ENCODE measurements around the gene CFAP97D1.
"Not testable (repeated sequence)": the region's sequence is repeated elsewhere in the genome, so short reads cannot be mapped to it uniquely, and the experiment has no call there.

Gene CFAP97D1

GRCh38 chr17:43788540-43788939, 8.3 kb downstream of the CFAP97D1 start:
- H3K4me3 ChIP-seq (ENCODE audit: low read depth in 1 of 2, low read length in 1 of 2): no peak overlapping the region
- no peaks in the 10 kb centered on the region for H3K36me3 ChIP-seq
- no peaks in the 10 kb centered on the region for H3K9me3 ChIP-seq
- no peak overlapping the region for H3K27ac ChIP-seq
- H3K27me3 ChIP-seq: peaks cover 5% of the 10 kb centered on the region
- TF ChIP-seq CTCF (IDR thresholded peaks at IDR 0.05): no peak
- no peaks in the 10 kb centered on the region for H3K4me1 ChIP-seq (ENCODE audit: control insufficient read depth in 1 of 2, insufficient read depth in 1 of 2, low read depth in 1 of 2, low read length in 1 of 2)

GRCh38 chr17:43789482-43789881, 9.2 kb downstream of the CFAP97D1 start:
- H3K4me1 ChIP-seq (ENCODE audit: control insufficient read depth in 1 of 2, insufficient read depth in 1 of 2, low read depth in 1 of 2, low read length in 1 of 2): no peaks in the 10 kb centered on the region
- no peaks in the 10 kb centered on the region for H3K27me3 ChIP-seq
- H3K36me3 ChIP-seq: no peaks in the 10 kb centered on the region
- no peak overlapping the region for H3K4me3 ChIP-seq (ENCODE audit: low read depth in 1 of 2, low read length in 1 of 2)
- no peak for TF ChIP-seq CTCF (IDR thresholded peaks at IDR 0.05)
- H3K27ac ChIP-seq: no peak overlapping the region
- no peaks in the 10 kb centered on the region for H3K9me3 ChIP-seq

- H3K36me3 ChIP-seq: no peaks in the 10 kb centered on the region
- no peak overlapping the region for H3K27ac ChIP-seq
- no peak for TF ChIP-seq CTCF (IDR thresholded peaks at IDR 0.05)
- no peaks in the 10 kb centered on the region for H3K4me1 ChIP-seq (ENCODE audit: control insufficient read depth in 1 of 2, insufficient read depth in 1 of 2, low read depth in 1 of 2, low read length in 1 of 2)
- no peaks in the 10 kb centered on the region for H3K9me3 ChIP-seq
- H3K4me3 ChIP-seq (ENCODE audit: low read depth in 1 of 2, low read length in 1 of 2): no peak overlapping the region
- no peaks in the 10 kb centered on the region for H3K27me3 ChIP-seq
These were observed 10.2 kb downstream of the CFAP97D1 start for GRCh38 chr17:43790311-43790940.

- TF ChIP-seq CTCF (IDR thresholded peaks at IDR 0.05): no peak
- no peak overlapping the region for H3K4me3 ChIP-seq (ENCODE audit: low read depth in 1 of 2, low read length in 1 of 2)
- H3K27me3 ChIP-seq: no peaks in the 10 kb centered on the region
- no peak overlapping the region for H3K27ac ChIP-seq
- no peaks in the 10 kb centered on the region for H3K36me3 ChIP-seq
- no peaks in the 10 kb centered on the region for H3K9me3 ChIP-seq
- no peaks in the 10 kb centered on the region for H3K4me1 ChIP-seq (ENCODE audit: control insufficient read depth in 1 of 2, insufficient read depth in 1 of 2, low read depth in 1 of 2, low read length in 1 of 2)
These were observed 11.4 kb downstream of the CFAP97D1 start for GRCh38 chr17:43791589-43791988.

- not testable (repeated sequence) for H3K27ac ChIP-seq; H3K9me3 ChIP-seq; H3K4me1 ChIP-seq (ENCODE audit: control insufficient read depth in 1 of 2, insufficient read depth in 1 of 2, low read depth in 1 of 2, low read length in 1 of 2); H3K36me3 ChIP-seq; H3K4me3 ChIP-seq (ENCODE audit: low read depth in 1 of 2, low read length in 1 of 2); H3K27me3 ChIP-seq
These were observed 12.4 kb downstream of the CFAP97D1 start for GRCh38 chr17:43792668-43793067.

GRCh38 chr17:43798024-43798423, 17.8 kb downstream of the CFAP97D1 start:
- H3K27me3 ChIP-seq; H3K27ac ChIP-seq; H3K9me3 ChIP-seq; H3K4me1 ChIP-seq (ENCODE audit: control insufficient read depth in 1 of 2, insufficient read depth in 1 of 2, low read depth in 1 of 2, low read length in 1 of 2); H3K4me3 ChIP-seq (ENCODE audit: low read depth in 1 of 2, low read length in 1 of 2); H3K36me3 ChIP-seq: not testable (repeated sequence)

GRCh38 chr17:43799047-43799446, 18.8 kb downstream of the CFAP97D1 start:
- H3K36me3 ChIP-seq: no peaks in the 10 kb centered on the region
- no peaks in the 10 kb centered on the region for H3K27me3 ChIP-seq
- H3K27ac ChIP-seq: no peak overlapping the region

More at GRCh38 chr17:43799047-43799446, 18.8 kb downstream of the CFAP97D1 start:
- Histone ChIP-seq H3K4me1 (ENCODE audit: control insufficient read depth in 1 of 2, insufficient read depth in 1 of 2, low read depth in 1 of 2, low read length in 1 of 2) (no peaks in the 10 kb centered on the region), H3K4me3 (ENCODE audit: low read depth in 1 of 2, low read length in 1 of 2) (no peak overlapping the region), H3K9me3 (no peaks in the 10 kb centered on the region)
- no peak for TF ChIP-seq CTCF (IDR thresholded peaks at IDR 0.05)

Data from neutrophil (primary cell).